K562 (cell line): ENCODE measurements around the gene AGRP. TPM values are rescaled to one million over a fixed set of nuclear protein-coding genes. Genes with fewer than 3 reads are reported as not detected.

Experiments
- CHD7 ChIP-seq: fragments of 200-600 bp; sonication (generic); IDR thresholded peaks from one replicate; pipeline ENCODE4 v1.6.1; 2012; ENCODE audit warnings: mild to moderate bottlenecking, low read depth, low read length, inconsistent platforms
- E2F1 ChIP-seq: sonication (generic); formaldehyde crosslinking; IDR thresholded peaks from 2 replicates; pipeline ENCODE4 v1.8.1; 2023; ENCODE audit warnings: mild to moderate bottlenecking, missing genetic modification reagents, moderate library complexity
- ELK3 ChIP-seq: fragments of 450-650 bp; formaldehyde crosslinking; IDR thresholded peaks from 2 replicates; pipeline ENCODE4 v1.4.0; 2020; ENCODE audit warnings: mild to moderate bottlenecking
- GABPB1 ChIP-seq: sonication (generic); formaldehyde crosslinking; IDR thresholded peaks from 2 replicates; pipeline ENCODE4 v1.8.0; 2022; ENCODE audit warnings: mild to moderate bottlenecking, missing genetic modification reagents
- GABPB2 ChIP-seq: fragments of 250-450 bp; sonication (Bioruptor Pico); conservative IDR thresholded peaks from 2 replicates; pipeline ENCODE4 v1.5.1; 2021; ENCODE audit warnings: mild to moderate bottlenecking
- GATA2 ChIP-seq: sonication (generic); formaldehyde crosslinking; IDR thresholded peaks from 2 replicates; pipeline ENCODE4 v1.4.0; 2020; ENCODE audit warnings: mild to moderate bottlenecking, missing genetic modification reagents
- MAX ChIP-seq: sonication (generic); formaldehyde crosslinking; IDR thresholded peaks from 2 replicates; pipeline ENCODE4 v1.9.0; 2022; ENCODE audit warnings: mild to moderate bottlenecking, missing genetic modification reagents
- PATZ1 ChIP-seq: fragments of 250-450 bp; sonication (Bioruptor Pico); IDR thresholded peaks from 2 replicates; pipeline ENCODE4 v1.5.0; 2020; ENCODE audit warnings: mild to moderate bottlenecking, borderline replicate concordance
- RFX1 ChIP-seq: fragments of 450-650 bp; IDR thresholded peaks from 2 replicates; pipeline ENCODE4 v1.6.1; 2016; ENCODE audit warnings: mild to moderate bottlenecking, moderate library complexity
- ZKSCAN8 ChIP-seq: fragments of 200-800 bp; sonication (Bioruptor generic); IDR thresholded peaks from 2 replicates; pipeline ENCODE4 v1.6.1; 2016; ENCODE audit warnings: missing genetic modification characterization, missing compliant biosample characterization
- ZNF212 ChIP-seq: fragments of 450-650 bp; formaldehyde crosslinking; IDR thresholded peaks from 2 replicates; pipeline ENCODE4 v1.4.0; 2020; ENCODE audit warnings: mild to moderate bottlenecking
- polyA plus RNA-seq, 8 experiments: library from polyadenylated mRNA; depleted of rRNA in 4 of 8; stranded (reverse) in 5 of 8; unstranded in 3 of 8; fragments of >200 nt; fragmentation: Nextera tagmentation in 2 of 8; fragmentation: Illumina TruSeq in 1 of 8; extraction: Ambion mirVana in 2 of 8; extraction: Trizol in 1 of 8; gene quantifications; 2 replicates each; pipeline versions ENCODE4 v1.2.1 to v1.2.3, GENCODE V29; 2011 to 2014; ENCODE audit warnings: inconsistent platforms in 1 of 8, missing spikeins in 1 of 8
- total RNA-seq, 7 experiments: library from RNA; depleted of rRNA in 6 of 7; stranded (reverse); fragments of >200 nt in 6 of 7; fragmentation: Illumina TruSeq in 2 of 7; extraction: Trizol in 2 of 7; gene quantifications; 2 replicates each; pipeline versions ENCODE4 v1.2.1 to v1.2.3, GENCODE V29; 2011 to 2021; ENCODE audit warnings: low replicate concordance in 1 of 7

AGRP gene
- total and polyA plus RNA-seq, 9 of the 15 experiments (the other 6 are each of a cell fraction or from before 2014, with no cell fraction given) = not detected

GRCh38 chr16:67481561-67482232 is 1.6 kb downstream of the AGRP start (continued):
- TF ChIP-seq CHD7 (no peak), MAX (CRISPR knock-in tag) (no peak), ELK3 (CRISPR knock-in tag) (no peak), ZNF212 (CRISPR knock-in tag) (no peak), GABPB2 (CRISPR knock-in tag) (no peak), GABPB1 (no peak), PATZ1 (CRISPR knock-in tag) (no peak), ZKSCAN8 (CRISPR knock-in tag) (no peak), E2F1 (CRISPR knock-in tag) (no peak), GATA2 (CRISPR knock-in tag) (no peak), RFX1 (no peak)
